ENCODE results near the gene SLC22A23. TPM values are rescaled to one million over a fixed set of nuclear protein-coding genes. Genes with fewer than 3 reads are reported as not detected.

SLC22A23 gene
- total RNA-seq, 4 donors from 2014 or later = 7.6 to 13.1 (median 9.5) TPM

- Histone ChIP-seq H3K27me3 (no peaks in the 10 kb centered on the region), H3K36me3 (no peaks in the 10 kb centered on the region), H3K4me3 (no peak overlapping the region), H3K9me3 (no peaks in the 10 kb centered on the region), H3K4me1 (no peaks in the 10 kb centered on the region), H3K27ac (replicated peaks in 1 of 4) (no peak overlapping the region)
- DNase-seq (ENCODE audit: extremely low spot score) = no peak
- WGBS = 73% methylated on average over 6 of the region's 6 CpGs
- TF ChIP-seq CTCF (IDR thresholded peaks at IDR 0.05) (no peak), POLR2AphosphoS5 (IDR thresholded peaks at IDR 0.05) (no peak), POLR2A (IDR thresholded peaks at IDR 0.05; ENCODE audit: low read depth) (no peak)
- intact Hi-C loops (cut with DNase I) = no loop called here
Observed at GRCh38 chr6:3501826-3502500, 45.1 kb upstream of the SLC22A23 start.

GRCh38 chr6:3500262-3501014 lies 43.6 kb upstream of the SLC22A23 start:
- TF ChIP-seq POLR2AphosphoS5 (IDR thresholded peaks at IDR 0.05) (no peak), EP300 (IDR thresholded peaks at IDR 0.05) (no peak), CTCF (IDR thresholded peaks at IDR 0.05) (no peak), POLR2A (IDR thresholded peaks at IDR 0.05; ENCODE audit: low read depth) (no peak)
- no peaks in the 10 kb centered on the region for H3K27me3 ChIP-seq
- H3K27ac ChIP-seq (replicated peaks in 1 of 4) = no peak overlapping the region
- no peak for DNase-seq (ENCODE audit: extremely low spot score)
- H3K9me3 ChIP-seq = no peaks in the 10 kb centered on the region
- intact Hi-C loops (cut with DNase I) = no loop called here
- WGBS = 87% methylated on average over 7 of the region's 7 CpGs
- H3K4me1 ChIP-seq = no peaks in the 10 kb centered on the region
- no peak overlapping the region for H3K4me3 ChIP-seq
- no peaks in the 10 kb centered on the region for H3K36me3 ChIP-seq

GRCh38 chr6:3499603-3500002 lies 42.8 kb upstream of the SLC22A23 start:
- WGBS = 100% methylated on average over 1 of the region's 1 CpG
- intact Hi-C loops (cut with DNase I) = no loop called here
- no peaks in the 10 kb centered on the region for H3K36me3 ChIP-seq

GRCh38 chr6:3496395-3496794 lies 39.5 kb upstream of the SLC22A23 start:
- intact Hi-C loops (cut with DNase I) = no loop called here
- Histone ChIP-seq H3K27me3 (no peaks in the 10 kb centered on the region), H3K27ac (replicated peaks in 1 of 4) (no peak overlapping the region), H3K4me3 (no peak overlapping the region), H3K9me3 (no peaks in the 10 kb centered on the region), H3K4me1 (no peaks in the 10 kb centered on the region), H3K36me3 (no peaks in the 10 kb centered on the region)
- DNase-seq (ENCODE audit: extremely low spot score) = no peak
- no peak for TF ChIP-seq POLR2A (IDR thresholded peaks at IDR 0.05; ENCODE audit: low read depth)
- TF ChIP-seq POLR2AphosphoS5 (IDR thresholded peaks at IDR 0.05) = no peak
- no peak for TF ChIP-seq EP300 (IDR thresholded peaks at IDR 0.05)
- no peak for TF ChIP-seq CTCF (IDR thresholded peaks at IDR 0.05)
- WGBS = 82% methylated on average over 1 of the region's 1 CpG

More at GRCh38 chr6:3499603-3500002, 42.8 kb upstream of the SLC22A23 start:
- no peak for DNase-seq (ENCODE audit: extremely low spot score)
- no peak for TF ChIP-seq EP300 (IDR thresholded peaks at IDR 0.05)
- TF ChIP-seq POLR2A (IDR thresholded peaks at IDR 0.05; ENCODE audit: low read depth) = no peak
- no peak for TF ChIP-seq POLR2AphosphoS5 (IDR thresholded peaks at IDR 0.05)
- no peak for TF ChIP-seq CTCF (IDR thresholded peaks at IDR 0.05)
- no peak overlapping the region for H3K27ac ChIP-seq (replicated peaks in 1 of 4)
- H3K9me3 ChIP-seq = no peaks in the 10 kb centered on the region
- H3K27me3 ChIP-seq = no peaks in the 10 kb centered on the region
- no peak overlapping the region for H3K4me3 ChIP-seq
- H3K4me1 ChIP-seq = no peaks in the 10 kb centered on the region

Measured in esophagus muscularis mucosa (tissue), 4 donors.